Measurements from ENCODE around the gene PKP4. TPM values are rescaled to one million over a fixed set of nuclear protein-coding genes. Genes with fewer than 3 reads are reported as not detected.

The PKP4 gene
- total RNA-seq, 1 donor from 2014 or later = 39.4 TPM

- no peaks in the 10 kb centered on the region for H3K36me3 Mint-ChIP-seq (ENCODE audit: low read depth)
- DNase-seq (ENCODE audit: low spot score) = no peak
- no peak overlapping the region for H3K4me3 Mint-ChIP-seq (ENCODE audit: unreplicated experiment)
- H3K27ac Mint-ChIP-seq (ENCODE audit: unreplicated experiment) = peak overlapping the region; percentile 76
- H3K4me1 Mint-ChIP-seq (ENCODE audit: low read depth) = peaks cover 55% of the 10 kb centered on the region
- no peaks in the 10 kb centered on the region for H3K9me3 Mint-ChIP-seq (ENCODE audit: low read depth)
- H3K27me3 Mint-ChIP-seq (ENCODE audit: low read depth) = no peaks in the 10 kb centered on the region
- TF ChIP-seq, protein P1, sequence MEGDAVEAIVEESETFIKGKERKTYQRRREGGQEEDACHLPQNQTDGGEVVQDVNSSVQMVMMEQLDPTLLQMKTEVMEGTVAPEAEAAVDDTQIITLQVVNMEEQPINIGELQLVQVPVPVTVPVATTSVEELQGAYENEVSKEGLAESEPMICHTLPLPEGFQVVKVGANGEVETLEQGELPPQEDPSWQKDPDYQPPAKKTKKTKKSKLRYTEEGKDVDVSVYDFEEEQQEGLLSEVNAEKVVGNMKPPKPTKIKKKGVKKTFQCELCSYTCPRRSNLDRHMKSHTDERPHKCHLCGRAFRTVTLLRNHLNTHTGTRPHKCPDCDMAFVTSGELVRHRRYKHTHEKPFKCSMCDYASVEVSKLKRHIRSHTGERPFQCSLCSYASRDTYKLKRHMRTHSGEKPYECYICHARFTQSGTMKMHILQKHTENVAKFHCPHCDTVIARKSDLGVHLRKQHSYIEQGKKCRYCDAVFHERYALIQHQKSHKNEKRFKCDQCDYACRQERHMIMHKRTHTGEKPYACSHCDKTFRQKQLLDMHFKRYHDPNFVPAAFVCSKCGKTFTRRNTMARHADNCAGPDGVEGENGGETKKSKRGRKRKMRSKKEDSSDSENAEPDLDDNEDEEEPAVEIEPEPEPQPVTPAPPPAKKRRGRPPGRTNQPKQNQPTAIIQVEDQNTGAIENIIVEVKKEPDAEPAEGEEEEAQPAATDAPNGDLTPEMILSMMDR (IDR thresholded peaks at IDR 0.05) = no peak
Observed at GRCh38 chr2:158488442-158489216, 31.9 kb downstream of the PKP4 start.

DNA sequence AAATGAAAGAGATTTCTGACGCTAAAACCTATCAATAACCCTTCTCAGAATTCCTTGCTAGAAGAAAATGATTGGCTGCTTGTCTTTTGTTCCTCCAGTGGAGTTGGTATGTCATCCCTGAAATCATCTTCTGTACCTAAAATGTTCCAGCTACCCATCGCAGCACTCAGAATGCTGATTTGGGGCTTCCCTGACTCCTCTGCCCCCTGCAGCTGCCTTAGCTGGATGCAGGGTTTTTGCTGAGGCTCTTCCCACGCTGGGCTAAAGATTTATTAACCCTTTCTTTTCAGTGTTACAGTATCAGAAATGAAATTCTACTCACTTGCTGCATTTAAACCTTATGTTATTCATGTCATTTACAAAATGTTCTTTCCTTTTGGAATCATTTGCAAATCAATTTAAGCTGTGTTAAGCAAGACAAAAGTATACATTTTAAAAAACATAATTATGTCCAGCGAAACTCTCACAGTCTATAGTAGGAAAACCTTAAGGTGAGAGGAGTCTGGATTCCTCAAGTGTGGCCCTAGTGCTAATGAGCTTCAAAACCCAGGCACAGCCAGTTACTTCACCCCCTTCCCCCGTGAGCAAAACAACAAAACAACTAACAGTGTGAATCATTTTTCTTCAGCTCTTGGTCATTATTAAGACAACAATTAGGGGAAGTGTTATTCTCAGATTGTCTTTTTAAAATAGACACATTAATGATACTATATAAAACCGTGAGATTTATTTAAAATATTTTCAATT is 32.8 kb downstream of the PKP4 start:
- TF ChIP-seq, protein P1 (IDR thresholded peaks at IDR 0.05) = peak; percentile 27
- H3K36me3 Mint-ChIP-seq (ENCODE audit: low read depth) = no peaks in the 10 kb centered on the region
- H3K4me3 Mint-ChIP-seq (ENCODE audit: unreplicated experiment) = no peak overlapping the region
- peaks cover 60% of the 10 kb centered on the region for H3K4me1 Mint-ChIP-seq (ENCODE audit: low read depth)
- no peaks in the 10 kb centered on the region for H3K9me3 Mint-ChIP-seq (ENCODE audit: low read depth)
- peak overlapping the region; percentile 68 for H3K27ac Mint-ChIP-seq (ENCODE audit: unreplicated experiment)
- no peaks in the 10 kb centered on the region for H3K27me3 Mint-ChIP-seq (ENCODE audit: low read depth)
- no peak for DNase-seq (ENCODE audit: low spot score)

DNA sequence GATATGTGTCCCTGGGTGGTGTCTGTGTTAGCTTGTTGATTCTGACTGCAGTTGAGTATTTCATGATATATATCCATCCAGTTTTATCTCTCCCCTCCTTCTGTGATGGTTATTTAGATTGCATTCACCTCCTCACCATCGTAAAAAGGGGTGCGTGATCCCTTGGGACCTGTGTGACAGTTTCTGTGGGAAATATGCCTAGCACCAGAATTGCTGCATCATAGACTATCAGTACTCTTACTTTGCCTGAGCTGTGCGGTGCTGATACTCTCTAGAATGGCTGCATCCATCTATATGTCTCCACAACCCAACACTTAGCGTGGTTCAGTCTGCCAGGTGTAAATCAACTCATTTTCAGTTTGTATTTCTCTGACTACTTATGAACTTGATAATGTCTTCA is 34.3 kb downstream of the PKP4 start:
- H3K27me3 Mint-ChIP-seq (ENCODE audit: low read depth) = no peaks in the 10 kb centered on the region
- H3K36me3 Mint-ChIP-seq (ENCODE audit: low read depth) = no peaks in the 10 kb centered on the region
- DNase-seq (ENCODE audit: low spot score) = no peak
- TF ChIP-seq, protein P1 (IDR thresholded peaks at IDR 0.05) = no peak
- H3K4me1 Mint-ChIP-seq (ENCODE audit: low read depth) = peaks cover 70% of the 10 kb centered on the region
- H3K4me3 Mint-ChIP-seq (ENCODE audit: unreplicated experiment) = no peak overlapping the region
- H3K27ac Mint-ChIP-seq (ENCODE audit: unreplicated experiment) = no peak overlapping the region
- H3K9me3 Mint-ChIP-seq (ENCODE audit: low read depth) = no peaks in the 10 kb centered on the region

GRCh38 chr2:158493458-158493857 is 36.7 kb downstream of the PKP4 start:
- no peaks in the 10 kb centered on the region for H3K9me3 Mint-ChIP-seq (ENCODE audit: low read depth)
- no peaks in the 10 kb centered on the region for H3K27me3 Mint-ChIP-seq (ENCODE audit: low read depth)
- H3K4me1 Mint-ChIP-seq (ENCODE audit: low read depth) = peaks cover 67% of the 10 kb centered on the region
- TF ChIP-seq, protein P1 (IDR thresholded peaks at IDR 0.05) = no peak
- no peak overlapping the region for H3K4me3 Mint-ChIP-seq (ENCODE audit: unreplicated experiment)
- DNase-seq (ENCODE audit: low spot score) = no peak
- H3K36me3 Mint-ChIP-seq (ENCODE audit: low read depth) = no peaks in the 10 kb centered on the region
- H3K27ac Mint-ChIP-seq (ENCODE audit: unreplicated experiment) = no peak overlapping the region

GRCh38 chr2:158495175-158495574 is 38.4 kb downstream of the PKP4 start:
- DNase-seq (ENCODE audit: low spot score) = no peak
- H3K36me3 Mint-ChIP-seq (ENCODE audit: low read depth) = no peaks in the 10 kb centered on the region
- no peak overlapping the region for H3K4me3 Mint-ChIP-seq (ENCODE audit: unreplicated experiment)

More at GRCh38 chr2:158495175-158495574, 38.4 kb downstream of the PKP4 start:
- Mint-ChIP-seq H3K27ac (ENCODE audit: unreplicated experiment) (peak overlapping the region; percentile 69), H3K4me1 (ENCODE audit: low read depth) (peaks cover 67% of the 10 kb centered on the region), H3K9me3 (ENCODE audit: low read depth) (no peaks in the 10 kb centered on the region), H3K27me3 (ENCODE audit: low read depth) (no peaks in the 10 kb centered on the region)
- TF ChIP-seq, protein P1 (IDR thresholded peaks at IDR 0.05) = no peak
